ENCODE data around the gene NR2E3. TPM values are rescaled to one million over a fixed set of nuclear protein-coding genes. Genes with fewer than 3 reads are reported as not detected.

Gene NR2E3
- total and polyA plus RNA-seq, 2 of the 13 experiments (the other 11 are each of a cell fraction or from before 2014, with no cell fraction given): not detected

DNA sequence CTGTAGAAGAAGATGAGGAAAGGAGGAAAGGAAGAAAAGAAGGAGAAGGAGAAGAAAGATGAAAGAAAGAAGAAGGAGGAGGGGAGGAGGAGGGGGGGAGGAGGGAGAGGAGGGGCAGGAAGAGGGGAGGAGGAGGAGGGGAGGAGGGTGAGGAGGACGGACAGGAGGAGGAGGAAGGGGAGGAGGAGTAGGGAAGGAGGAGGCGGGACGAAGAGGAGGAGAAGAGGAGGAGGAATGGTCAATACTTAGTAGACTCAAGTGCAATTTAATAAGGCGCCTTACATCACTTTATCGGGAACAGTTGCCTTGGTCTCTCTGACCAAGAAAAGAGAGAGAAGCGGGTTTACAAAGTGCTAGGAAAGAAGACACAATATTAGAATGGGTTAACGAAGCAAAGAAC lies 23.7 kb upstream of the NR2E3 start:
- Histone ChIP-seq H3K27me3 (ENCODE audit: control insufficient read depth in 1 of 2, insufficient read depth in 2 of 2, low read length in 2 of 2) (peaks cover 0 to 22% of the 10 kb centered on the region in 2 experiments), H3K36me3 (replicated peaks in 1 of 2; ENCODE audit: control insufficient read depth in 1 of 2, insufficient read depth in 2 of 2, low read length in 2 of 2) (no peaks in the 10 kb centered on the region), H3K9ac (ENCODE audit: insufficient read depth, low read depth, low read length) (no peak overlapping the region), H3K4me3 (replicated peaks in 1 of 3; ENCODE audit: insufficient read depth in 1 of 3, low read depth in 2 of 3, low read length in 3 of 3) (no peak overlapping the region), H3K27ac (ENCODE audit: extremely low read length, insufficient read depth, low read length) (no peak overlapping the region), H3K4me1 (ENCODE audit: insufficient read depth, low read length) (peaks cover 11% of the 10 kb centered on the region; the same call in 1 of the 2 replicates), H4K20me1 (ENCODE audit: insufficient read depth, low read length) (no peaks in the 10 kb centered on the region), H3K9me3 (ENCODE audit: low read length) (no peaks in the 10 kb centered on the region), H3K4me2 (ENCODE audit: low read depth, low read length) (no peak overlapping the region), H3K79me2 (ENCODE audit: insufficient read depth, low read length) (no peaks in the 10 kb centered on the region), H2AFZ (ENCODE audit: low read length) (no peak overlapping the region)
- FAIRE-seq (no peak), DNase-seq (ENCODE audit: low spot score) (no peak), ATAC-seq (no peak)
- CTCF ChIA-PET (ENCODE audit: low intra/inter-chr PET ratio, low total read pairs): no interaction called here
- in situ Hi-C loops (cut with HindIII; ENCODE audit: extremely low pct_ligation_motif_present, low pct_unique_long_range_greater_than_20kb): no loop called here
- no TSS peak for BruUV-seq (replicated peaks)
- intact Hi-C loops (cut with micrococcal nuclease; ENCODE audit: unreplicated experiment): no loop called here
- 36% methylated on average over 7 of the region's 7 CpGs for WGBS (ENCODE audit: low lambda C conversion rate)
- POLR2A ChIA-PET: no interaction called here
- TF ChIP-seq ZNF530 (CRISPR knock-in tag; IDR thresholded peaks at IDR 0.05; ENCODE audit: low read depth): no peak

GRCh38 chr15:71788646-71789579 lies 21.4 kb upstream of the NR2E3 start:
- no peak for FAIRE-seq
- no peak overlapping the region for H3K4me3 ChIP-seq (replicated peaks in 1 of 3; ENCODE audit: insufficient read depth in 1 of 3, low read depth in 2 of 3, low read length in 3 of 3)
- POLR2A ChIA-PET: no interaction called here
- no peak overlapping the region for H3K27ac ChIP-seq (ENCODE audit: extremely low read length, insufficient read depth, low read length)
- peaks cover 0 to 18% of the 10 kb centered on the region in 2 experiments; a peak in 3 of 5 replicates for H3K27me3 ChIP-seq (ENCODE audit: control insufficient read depth in 1 of 2, insufficient read depth in 2 of 2, low read length in 2 of 2)
- no peak overlapping the region for H2AFZ ChIP-seq (ENCODE audit: low read length)
- WGBS (ENCODE audit: low lambda C conversion rate): 26% methylated on average over 15 of the region's 15 CpGs
- no peak for DNase-seq (ENCODE audit: low spot score)
- CTCF ChIA-PET (ENCODE audit: low intra/inter-chr PET ratio, low total read pairs): no interaction called here
- ATAC-seq: no peak
- in situ Hi-C loops (cut with HindIII; ENCODE audit: extremely low pct_ligation_motif_present, low pct_unique_long_range_greater_than_20kb) (no loop called here), intact Hi-C loops (cut with micrococcal nuclease; ENCODE audit: unreplicated experiment) (no loop called here)
- H3K4me1 ChIP-seq (ENCODE audit: insufficient read depth, low read length): peaks cover 11% of the 10 kb centered on the region; the same call in 1 of the 2 replicates
- H3K79me2 ChIP-seq (ENCODE audit: insufficient read depth, low read length): no peaks in the 10 kb centered on the region
- no peak overlapping the region for H3K9ac ChIP-seq (ENCODE audit: insufficient read depth, low read depth, low read length)
- no peak for TF ChIP-seq ZNF83 (CRISPR knock-in tag; IDR thresholded peaks at IDR 0.05; ENCODE audit: borderline replicate concordance)
- TF ChIP-seq SOX5 (CRISPR knock-in tag; IDR thresholded peaks at IDR 0.05; ENCODE audit: borderline replicate concordance): peak; percentile 17; the same call in 1 of the 2 replicates
- no peak for TF ChIP-seq SOX13 (IDR thresholded peaks at IDR 0.05)
- 0 out of 4 replicates have a peak, but pooled peaks of 1 of the 2 experiments have one; percentile 17 for TF ChIP-seq SOX13 (CRISPR knock-in tag; conservative IDR thresholded peaks at IDR 0.05 in 1 of 2, IDR thresholded peaks at IDR 0.05 in 1 of 2)
- TF ChIP-seq ZNF335 (CRISPR knock-in tag; IDR thresholded peaks at IDR 0.05): no peak
- TF ChIP-seq, protein P1, sequence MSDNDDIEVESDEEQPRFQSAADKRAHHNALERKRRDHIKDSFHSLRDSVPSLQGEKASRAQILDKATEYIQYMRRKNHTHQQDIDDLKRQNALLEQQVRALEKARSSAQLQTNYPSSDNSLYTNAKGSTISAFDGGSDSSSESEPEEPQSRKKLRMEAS (IDR thresholded peaks at IDR 0.05): peak; percentile 44; the same call in 1 of the 2 replicates
- TF ChIP-seq HNF4A (CRISPR knock-in tag; IDR thresholded peaks at IDR 0.05): peak; percentile 20; the same call in 1 of the 2 replicates
- TF ChIP-seq NKX3-1 (CRISPR knock-in tag; IDR thresholded peaks at IDR 0.05): no peak
- no peak for TF ChIP-seq ZBTB21 (CRISPR knock-in tag; IDR thresholded peaks at IDR 0.05)
- no peak for TF ChIP-seq PAWR (CRISPR knock-in tag; IDR thresholded peaks at IDR 0.05; ENCODE audit: borderline replicate concordance)
- no peak for TF ChIP-seq ZNF639 (CRISPR knock-in tag; conservative IDR thresholded peaks at IDR 0.05)
- H3K4me2 ChIP-seq (ENCODE audit: low read depth, low read length): peak overlapping the region; percentile 4; the same call in 1 of the 2 replicates
- no peaks in the 10 kb centered on the region for H3K36me3 ChIP-seq (replicated peaks in 1 of 2; ENCODE audit: control insufficient read depth in 1 of 2, insufficient read depth in 2 of 2, low read length in 2 of 2)
- H3K9me3 ChIP-seq (ENCODE audit: low read length): no peaks in the 10 kb centered on the region
- H4K20me1 ChIP-seq (ENCODE audit: insufficient read depth, low read length): no peaks in the 10 kb centered on the region
- no TSS peak for BruUV-seq (replicated peaks)

Data from HepG2 (cell line).